IPS DF 4.7 (cell line): ENCODE results near the gene HSPA6.
"Not testable (repeated sequence)": the region's sequence is repeated elsewhere in the genome, so short reads cannot be mapped to it uniquely, and the experiment has no call there.

Experiments used
- DNase-seq: peaks from one replicate; pipeline ENCODE4 v3.0.0-alpha.2; 2013; ENCODE audit warnings: low spot score; ENCODE audit errors: extremely low read depth

HSPA6 gene

DNA sequence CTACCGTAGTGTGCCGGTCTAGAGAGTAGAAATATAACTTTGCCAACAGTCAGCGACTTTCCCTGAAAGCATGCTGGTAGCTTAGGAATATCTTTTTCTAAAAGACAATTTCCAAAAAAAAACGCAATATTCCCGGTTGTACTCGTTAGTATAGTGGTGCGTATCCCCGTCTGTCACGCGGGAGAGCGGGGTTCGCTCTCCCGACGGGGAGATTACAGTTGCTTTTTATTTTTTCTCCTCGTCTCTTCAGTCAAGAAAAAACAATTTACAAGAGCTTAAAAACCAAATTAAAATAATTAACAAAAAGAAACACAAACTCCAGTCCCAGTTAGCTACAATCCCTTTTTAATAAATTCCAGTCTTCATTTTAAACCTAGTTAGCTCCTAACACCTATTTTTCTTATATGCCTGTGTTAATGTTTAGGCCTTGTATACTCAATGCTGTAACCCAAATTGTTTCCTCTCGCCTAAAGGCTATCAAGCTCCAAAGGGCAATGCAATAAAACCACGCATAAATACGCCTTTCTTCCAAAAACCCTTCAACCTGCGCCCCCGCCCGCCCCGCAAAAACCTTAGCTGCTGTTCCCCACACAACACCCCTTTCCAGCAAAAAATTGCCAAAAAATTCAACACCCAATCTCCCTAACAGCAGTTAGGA lies 7.8 kb downstream of the HSPA6 start:
- DNase-seq = no peak

DNA sequence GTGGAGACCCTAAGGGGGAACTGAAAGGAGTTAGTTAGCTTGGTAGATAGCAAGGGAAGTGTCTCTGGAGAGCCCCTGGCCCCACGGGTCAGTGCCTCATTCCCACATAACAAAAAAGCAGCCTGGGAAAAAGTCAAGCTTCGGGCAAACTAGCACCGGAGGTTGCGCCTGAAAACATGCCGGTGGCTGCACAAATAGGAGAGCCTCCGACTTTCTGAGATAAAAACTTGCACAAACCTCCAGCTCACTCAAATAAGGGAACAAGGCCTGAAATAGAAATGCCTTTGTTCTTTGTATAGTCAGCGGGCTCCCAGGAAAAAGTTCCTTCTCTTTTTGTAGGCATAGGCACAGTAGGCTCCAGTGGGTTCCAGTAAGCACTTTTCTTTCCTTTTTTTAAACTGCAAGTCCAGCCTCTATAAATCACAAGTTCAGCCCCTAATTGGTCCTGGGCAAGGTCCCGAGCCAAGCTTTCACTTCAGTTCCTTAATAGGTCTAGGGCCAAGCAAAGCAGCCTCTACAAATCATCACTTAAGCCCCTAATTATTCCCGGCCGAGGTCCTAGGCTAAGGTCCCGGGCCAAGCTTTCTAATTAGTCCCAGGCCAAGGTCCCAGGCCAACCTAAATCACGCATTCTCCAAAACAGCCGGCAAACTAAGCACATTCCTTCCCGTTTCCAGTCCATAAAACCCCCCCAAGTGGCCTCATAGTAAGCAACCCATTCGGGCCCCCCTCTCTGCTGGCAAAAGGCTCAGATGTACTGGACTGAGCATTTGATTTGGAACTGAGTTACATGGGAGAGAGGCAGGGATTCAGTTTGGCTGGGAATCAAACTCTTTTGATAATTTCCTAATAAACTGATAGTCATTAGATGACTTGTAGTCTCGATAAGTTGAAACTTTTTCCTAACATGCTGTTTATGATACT lies 8.6 kb downstream of the HSPA6 start:
- DNase-seq = not testable (repeated sequence)

DNA sequence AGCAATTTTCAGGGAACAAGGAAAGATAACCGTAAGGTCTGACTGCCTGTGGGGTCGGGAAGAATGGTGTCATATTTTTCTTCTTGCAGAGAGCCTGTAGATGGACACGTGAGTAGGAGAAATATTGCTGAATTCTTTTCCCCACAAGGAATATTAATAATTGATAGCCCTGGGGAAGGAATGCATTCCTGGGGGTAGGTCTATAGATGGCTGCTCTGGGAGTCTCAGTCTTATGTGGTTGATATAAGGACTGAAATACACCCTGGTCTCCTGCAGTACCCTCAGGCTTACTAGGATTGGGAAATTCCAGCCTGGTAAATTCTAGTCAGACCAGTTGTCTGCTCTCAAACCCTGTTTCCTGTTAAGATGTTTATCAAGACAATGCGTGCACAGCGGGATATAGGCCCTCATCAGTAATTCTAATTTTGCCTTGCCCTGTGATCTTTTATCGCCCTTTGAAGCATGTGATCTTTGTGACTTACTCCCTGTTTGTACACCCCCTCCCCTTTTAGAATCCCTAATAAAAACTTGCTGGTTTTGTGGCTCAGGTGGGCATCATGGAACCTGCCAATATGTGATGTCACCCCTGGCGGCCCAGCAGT lies 12.8 kb downstream of the HSPA6 start:
- not testable (repeated sequence) for DNase-seq

DNA sequence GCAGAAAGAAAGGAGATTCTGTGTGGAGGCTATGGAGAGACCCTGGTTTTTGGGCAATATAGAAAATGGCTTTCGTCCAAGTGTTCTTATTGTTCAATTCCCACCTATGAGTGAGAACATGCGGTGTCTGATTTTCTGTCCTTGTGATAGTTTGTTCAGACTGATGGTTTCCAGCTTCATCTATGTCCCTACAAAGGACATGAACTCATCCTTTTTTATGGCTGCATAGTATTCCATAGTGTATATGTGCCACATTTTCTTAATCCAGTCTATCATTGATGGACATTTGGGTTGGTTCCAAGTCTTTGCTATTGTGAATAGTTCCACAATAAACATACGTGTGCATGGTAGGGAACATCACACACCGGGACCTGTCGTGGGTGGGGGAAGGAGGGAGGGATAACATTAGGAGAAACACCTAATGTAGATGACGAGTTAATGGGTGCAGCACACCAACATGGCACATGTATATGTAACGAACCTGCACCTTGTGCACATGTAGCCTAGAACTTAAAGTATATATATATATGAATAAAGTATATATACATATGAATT lies 14.7 kb downstream of the HSPA6 start:
- DNase-seq = not testable (repeated sequence)

DNA sequence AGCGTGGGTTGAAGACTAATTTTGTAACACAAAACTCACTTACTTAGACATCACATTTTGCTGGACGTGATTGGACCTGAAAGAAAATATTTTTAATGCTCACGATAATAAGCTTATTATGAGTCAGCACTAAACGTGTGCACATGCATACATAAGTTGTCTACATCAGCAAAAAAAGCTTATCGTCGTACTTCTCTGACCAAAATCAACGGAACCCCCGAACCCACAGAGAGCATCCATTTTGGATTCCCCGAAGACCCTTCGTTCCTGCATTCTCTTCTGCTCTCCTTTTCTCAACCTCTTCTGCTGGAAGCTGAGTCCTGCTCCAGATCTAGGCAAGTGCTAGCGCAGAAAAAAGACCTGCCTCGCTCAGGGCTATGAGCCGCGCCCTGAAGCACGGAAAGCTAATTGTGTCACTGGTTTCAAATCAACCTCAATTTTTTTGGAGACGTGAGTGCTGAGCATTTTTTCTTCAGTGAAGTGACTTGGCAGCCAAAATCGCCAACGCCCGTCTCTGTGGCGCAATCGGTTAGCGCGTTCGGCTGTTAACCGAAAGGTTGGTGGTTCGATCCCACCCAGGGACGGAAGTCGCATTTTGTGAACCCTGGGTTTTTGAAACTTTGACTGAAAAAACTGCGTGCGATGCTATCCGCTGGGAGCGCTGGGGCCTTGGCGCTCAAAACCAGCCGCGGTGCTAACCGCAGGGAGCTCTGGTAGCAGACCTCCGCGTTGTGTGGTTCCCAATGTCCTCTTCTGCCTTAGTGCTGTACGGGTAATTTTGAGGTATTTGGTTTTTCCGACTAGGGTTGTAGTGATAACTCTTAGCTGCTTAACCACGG lies 15.6 kb downstream of the HSPA6 start:
- DNase-seq = not testable (repeated sequence)

DNA sequence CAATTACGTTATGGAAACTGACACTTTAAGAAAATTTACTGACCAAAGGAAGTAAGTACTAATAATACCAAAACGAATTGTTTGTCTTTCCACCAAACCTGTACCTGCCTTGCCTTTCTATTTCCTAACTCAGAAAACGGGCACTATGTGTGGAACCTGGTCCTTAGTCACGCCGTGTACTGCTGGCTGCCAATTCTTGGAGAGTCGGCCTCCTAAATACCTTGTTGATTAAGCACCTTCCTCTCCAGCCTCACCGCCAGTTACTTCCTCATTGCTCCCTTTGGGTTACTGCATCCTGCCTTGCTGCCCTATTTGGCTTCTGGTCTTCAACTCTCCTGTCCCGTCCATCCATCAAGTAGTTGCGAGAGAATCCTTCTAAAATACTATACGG lies 16.2 kb downstream of the HSPA6 start:
- DNase-seq = not testable (repeated sequence)

DNA sequence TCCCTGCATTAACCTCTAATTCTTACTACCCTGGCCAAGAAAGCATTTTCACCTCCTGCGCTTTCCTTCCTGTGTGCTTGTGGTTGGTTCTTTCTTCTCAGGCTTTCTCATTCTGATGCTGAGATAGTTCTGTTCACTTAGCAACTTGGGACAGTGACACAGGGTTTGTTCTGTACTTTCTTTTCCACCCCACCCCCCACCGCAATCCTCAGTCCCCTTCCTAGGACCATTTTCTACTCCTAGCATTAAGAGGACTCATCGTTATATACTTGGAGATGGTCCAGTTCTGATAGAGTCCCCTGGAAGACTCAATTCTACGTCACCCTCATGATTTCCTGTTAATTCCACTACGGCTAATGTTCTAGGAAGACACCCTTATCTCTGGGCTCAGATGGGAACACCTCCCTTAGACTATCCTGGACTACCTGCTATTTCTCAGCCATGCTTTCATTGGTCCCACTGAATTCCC lies 17.8 kb downstream of the HSPA6 start:
- not testable (repeated sequence) for DNase-seq

DNA sequence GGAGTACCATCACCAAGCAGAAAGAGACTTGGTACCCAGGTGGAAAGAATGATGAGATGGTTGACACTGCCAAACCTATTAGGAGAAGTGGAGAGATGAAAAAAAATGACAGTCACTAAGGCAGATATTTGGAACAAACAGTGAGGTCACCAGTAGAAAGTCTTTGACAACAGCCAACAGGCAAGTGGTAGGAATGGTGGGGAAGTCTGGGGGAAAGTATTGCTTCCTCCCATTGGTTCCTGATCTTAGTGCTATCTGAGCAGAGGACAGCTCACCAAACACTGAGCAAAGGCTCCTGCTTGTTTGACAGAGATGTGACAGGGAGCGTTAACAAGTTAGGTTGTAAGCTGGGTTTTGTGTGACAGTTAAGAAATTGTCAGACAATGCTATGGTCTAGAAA lies 18.8 kb downstream of the HSPA6 start:
- not testable (repeated sequence) for DNase-seq

DNA sequence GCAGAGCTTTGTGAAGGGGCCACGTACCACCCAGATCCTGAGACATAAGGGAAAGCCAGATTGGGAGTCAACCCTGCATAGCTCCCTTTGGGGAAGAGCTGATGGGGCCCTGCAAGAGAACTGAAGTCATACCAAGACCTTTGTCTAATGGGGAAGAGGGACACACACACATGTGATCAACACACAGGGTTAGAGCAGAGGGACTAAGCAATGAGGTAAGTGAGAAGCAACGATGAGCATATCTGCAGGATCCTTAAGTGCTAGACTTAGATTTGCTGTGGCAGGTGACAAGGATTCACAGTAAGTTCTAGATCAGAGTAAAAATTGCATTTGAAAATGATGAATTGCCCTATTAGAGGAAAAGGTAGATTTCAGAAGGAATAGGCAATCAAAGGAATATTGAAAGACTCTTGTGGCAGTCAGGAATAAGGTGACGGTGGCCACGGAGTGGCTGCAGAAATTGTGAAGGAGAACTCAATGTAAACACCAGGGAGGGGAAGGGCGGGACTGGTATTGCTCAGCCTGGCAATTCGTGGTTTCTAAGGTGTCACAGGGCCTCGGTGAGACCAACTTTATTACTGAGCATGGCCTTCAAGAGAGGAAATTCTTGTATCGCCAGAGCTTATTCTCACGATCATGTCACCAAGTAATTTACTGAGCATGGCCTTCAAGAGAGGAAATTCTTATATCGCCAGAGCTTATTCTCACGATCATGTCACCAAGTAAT lies 20.8 kb downstream of the HSPA6 start:
- not testable (repeated sequence) for DNase-seq

DNA sequence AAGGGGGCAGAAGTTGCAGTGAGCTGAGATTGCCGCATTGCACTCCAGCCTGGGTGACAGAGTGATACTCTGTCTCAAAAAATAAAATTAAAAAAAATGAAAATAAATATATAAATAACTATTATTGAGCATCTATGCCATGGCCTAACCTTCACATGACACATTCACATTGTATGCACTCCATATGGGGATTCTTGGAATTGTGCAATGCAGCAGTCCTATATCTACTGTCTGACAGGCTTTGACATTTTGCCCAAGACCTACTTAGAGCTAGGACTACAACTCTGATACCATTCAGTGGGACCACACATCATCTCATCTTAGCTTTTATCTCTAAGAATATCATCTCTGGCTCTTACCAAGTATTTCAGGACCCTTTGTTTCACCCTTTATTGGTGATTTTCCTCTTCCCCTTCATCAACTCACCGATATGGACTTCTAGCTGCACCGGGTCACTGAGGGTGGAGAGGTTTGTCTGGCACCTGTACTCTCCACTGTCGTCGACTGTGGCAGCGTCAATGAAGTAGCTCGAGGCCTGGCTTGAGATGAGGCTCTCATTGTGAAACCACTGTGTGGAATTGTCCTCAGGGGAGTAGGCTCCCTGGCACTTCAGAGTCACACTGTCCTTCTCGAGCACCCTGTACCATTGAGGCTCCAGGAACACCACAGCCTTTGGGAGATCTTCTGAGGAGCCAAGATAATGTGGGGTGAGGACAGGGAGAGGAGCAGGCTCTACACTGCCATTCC lies 23.8 kb downstream of the HSPA6 start:
- DNase-seq = not testable (repeated sequence)

DNA sequence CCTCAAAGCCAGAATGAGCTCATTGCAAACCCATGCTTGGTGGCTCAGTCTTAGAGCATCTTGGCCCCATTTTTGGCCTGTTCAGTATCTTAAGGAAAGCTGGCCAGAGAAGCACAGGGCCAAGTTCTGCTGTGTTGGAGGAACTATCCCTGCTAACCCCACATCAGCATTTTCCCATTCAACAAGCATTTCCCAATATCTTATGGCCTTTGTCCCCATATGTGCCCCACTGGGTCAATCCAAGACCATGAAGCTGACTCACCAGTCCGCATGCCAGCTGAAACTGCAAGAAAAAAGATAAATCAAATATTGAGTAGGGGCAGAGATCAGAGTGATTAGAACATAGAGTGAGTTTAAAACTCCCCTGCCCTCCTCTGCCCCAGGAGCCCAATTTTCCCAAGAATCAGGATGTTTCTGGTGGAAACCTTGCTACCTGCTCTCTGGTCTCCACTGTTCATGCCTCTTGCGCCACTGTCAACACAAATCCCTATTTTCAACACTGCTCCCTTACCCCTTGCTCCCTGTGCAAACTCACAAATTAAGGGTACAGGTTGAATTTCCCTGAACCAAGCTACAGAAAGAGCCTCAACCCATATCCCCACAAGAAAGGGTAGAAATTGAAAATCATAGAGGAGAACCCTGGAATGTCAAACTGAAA lies 24.5 kb downstream of the HSPA6 start:
- DNase-seq = not testable (repeated sequence)

DNA sequence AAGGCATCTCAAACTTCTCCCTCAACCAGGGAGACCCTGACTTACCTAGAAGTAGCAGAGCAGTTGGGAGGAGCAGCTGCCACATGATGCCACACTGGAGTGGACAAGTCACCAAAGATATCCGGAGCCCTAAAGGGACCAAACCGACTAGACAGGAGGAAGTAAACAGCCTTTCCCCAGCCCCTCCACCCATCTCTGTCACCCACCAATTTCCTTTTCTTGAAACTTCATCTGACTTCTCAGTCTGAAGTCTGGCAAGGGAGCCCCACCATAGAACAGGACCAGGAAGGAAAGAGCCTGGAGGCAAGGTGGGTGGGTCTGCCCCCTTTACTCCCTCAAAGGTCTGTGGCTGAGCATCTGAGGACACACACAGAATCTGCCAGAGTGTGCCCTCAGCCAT lies 25.3 kb downstream of the HSPA6 start, which contains the start of gene FCGR3A:
FCGR3A (minus strand) TSS at position 167 of the 400 bp plus-strand sequence; CDS start at position 85, 82 bp downstream.
- no peak for DNase-seq

DNA sequence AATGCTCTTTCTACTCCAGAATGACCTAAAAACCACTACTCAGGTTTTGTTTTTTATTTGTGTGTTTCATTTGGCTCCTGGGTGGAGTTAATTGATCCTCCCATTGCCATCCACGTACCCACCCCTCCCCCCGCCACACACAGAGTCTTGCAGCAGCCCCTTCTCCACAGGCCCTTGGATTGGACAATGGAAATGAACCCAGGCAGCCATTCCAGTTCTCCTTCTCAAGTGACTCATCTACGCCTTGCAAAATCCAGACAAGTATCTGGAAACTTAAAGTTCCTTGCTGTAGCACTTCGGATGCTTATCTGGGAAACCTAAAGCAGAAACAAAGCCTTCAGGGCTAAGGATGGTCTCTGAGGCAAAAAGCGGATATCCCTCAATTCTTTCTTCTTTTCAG lies 26.6 kb downstream of the HSPA6 start:
- DNase-seq = not testable (repeated sequence)

DNA sequence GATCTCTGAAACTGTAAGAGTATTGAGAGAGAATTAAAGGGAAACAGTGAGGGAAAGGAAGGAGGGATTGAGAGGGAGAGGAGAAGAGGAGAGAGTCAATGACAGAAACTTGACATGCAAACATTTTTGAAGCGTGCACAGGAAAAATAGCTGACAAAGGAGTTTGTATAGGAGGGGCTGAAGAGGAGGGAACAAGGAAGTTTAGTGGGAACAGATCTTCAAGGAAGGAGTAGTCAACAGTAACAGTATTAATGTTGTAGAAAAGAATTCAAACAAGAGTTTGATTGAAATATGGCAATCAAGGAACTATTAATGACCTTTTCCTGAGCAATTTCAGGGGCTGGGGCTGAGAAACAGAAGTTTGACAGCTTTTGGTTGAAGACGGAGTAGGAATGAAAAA lies 29.3 kb downstream of the HSPA6 start:
- not testable (repeated sequence) for DNase-seq

DNA sequence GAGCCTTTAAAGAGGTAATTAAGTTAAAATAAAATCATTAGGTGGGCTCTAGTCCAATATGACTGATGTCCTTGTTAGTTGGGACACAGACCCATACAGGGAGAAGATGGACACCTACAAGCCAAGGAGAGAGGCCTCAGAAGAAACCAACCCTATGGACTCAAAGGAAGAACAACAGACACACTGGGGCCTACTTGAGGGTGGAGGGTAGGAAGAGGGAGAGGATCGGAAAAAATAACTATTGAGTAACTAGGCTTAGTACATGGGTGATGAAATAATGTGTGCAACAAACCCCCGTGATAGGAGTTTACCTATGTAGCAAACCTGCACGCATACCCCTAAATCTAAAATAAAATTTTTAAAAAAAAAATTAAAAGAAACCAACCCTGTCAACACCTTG lies 30.0 kb downstream of the HSPA6 start:
- not testable (repeated sequence) for DNase-seq

DNA sequence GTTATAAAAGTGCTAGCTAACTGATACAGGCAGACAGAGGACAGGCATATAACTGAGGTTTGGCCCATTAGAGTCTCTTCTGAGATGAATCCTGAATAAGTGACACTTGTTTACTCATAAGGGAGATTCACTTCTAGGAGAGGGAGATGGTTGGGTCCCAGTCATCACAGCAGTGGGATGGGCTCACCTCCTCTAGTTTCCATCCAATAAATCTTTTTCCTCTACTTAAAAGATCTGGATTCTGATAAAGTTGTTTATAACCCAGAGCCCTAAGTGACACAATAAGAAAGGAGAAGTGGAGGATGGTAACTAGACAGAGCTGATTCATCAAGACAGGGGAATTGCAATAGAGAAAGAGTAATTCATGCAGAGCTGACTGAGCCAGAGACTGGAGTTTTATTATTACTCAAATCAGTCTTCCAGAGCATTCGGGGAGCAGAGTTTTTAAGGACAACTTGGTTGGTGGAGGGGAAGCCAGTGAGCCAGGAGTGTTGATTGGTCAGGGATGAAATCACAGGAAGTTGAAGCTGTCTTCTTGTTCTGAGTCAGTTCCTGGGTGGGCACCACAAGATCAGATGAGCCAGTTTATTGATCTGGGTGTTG lies 30.6 kb downstream of the HSPA6 start:
- DNase-seq = not testable (repeated sequence)

DNA sequence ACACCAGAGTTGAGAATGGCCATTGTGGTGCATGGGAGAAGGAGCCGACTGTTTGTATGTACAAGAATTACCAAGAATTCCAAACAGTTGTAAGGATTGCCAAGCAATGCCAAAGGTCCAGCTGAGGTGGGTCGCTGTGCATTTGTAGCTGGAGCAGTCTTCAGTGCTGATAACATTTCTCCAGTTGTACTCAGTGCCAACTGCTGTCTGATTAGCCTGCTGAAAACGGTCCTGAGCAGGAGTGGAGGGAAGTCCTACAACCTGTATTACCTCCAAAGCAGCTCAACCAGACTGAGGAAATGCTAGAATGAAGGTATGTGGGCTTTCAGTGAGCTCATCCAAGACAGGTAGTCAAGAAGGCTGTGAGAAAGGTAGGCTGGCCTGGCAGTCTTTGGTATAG lies 31.8 kb downstream of the HSPA6 start:
- not testable (repeated sequence) for DNase-seq

DNA sequence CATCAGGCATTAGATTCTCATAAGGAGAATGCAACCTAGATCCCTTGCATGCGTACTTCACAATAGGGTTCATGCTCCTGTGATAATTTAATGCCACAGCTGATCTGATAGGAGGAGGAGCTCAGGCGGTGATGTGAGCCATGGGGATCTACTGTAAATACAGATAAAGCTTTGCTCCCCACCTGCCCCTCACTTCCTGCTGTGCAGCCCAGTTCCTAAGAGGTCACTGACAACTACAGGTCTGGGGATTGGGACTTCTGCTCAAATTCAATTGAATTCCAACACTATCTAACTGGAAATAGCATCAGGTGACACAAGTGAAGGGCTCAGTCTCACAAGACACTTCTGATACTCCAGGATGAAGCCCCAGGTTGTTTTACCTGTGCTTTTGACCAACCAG lies 32.6 kb downstream of the HSPA6 start:
- not testable (repeated sequence) for DNase-seq
